GM23248 (cell line): ENCODE results near the gene IL36B. TPM values are rescaled to one million over a fixed set of nuclear protein-coding genes. Genes with fewer than 3 reads are reported as not detected.

Experiments used
- DNase-seq: peaks from one replicate; pipeline ENCODE4 v3.0.0-alpha.2; 2015
- H2AFZ ChIP-seq: fragments of 200-600 bp; sonication (generic); 2 replicates; pipeline ENCODE4 v1.6.1; 2016; ENCODE audit warnings: antibody characterized with exemption
- H3F3A ChIP-seq: fragments of 200-600 bp; sonication (generic); 2 replicates; pipeline ENCODE4 v1.6.1; 2016; ENCODE audit warnings: mild to moderate bottlenecking, antibody characterized with exemption, mixed run types; ENCODE audit not compliant: insufficient read depth
- H3K27ac ChIP-seq: fragments of 200-600 bp; sonication (generic); 2 replicates; pipeline ENCODE4 v1.5.1; 2016; ENCODE audit warnings: mild to moderate bottlenecking
- H3K27me3 ChIP-seq: fragments of 200-600 bp; sonication (generic); replicated peaks from 2 replicates; pipeline ENCODE4 v1.6.1; 2016; ENCODE audit warnings: mild to moderate bottlenecking; ENCODE audit not compliant: insufficient read depth
- H3K36me3 ChIP-seq: fragments of 200-600 bp; sonication (generic); 2 replicates; pipeline ENCODE4 v1.6.1; 2016; ENCODE audit warnings: low read depth, mild to moderate bottlenecking
- H3K4me1 ChIP-seq: fragments of 200-600 bp; sonication (generic); 2 replicates; pipeline ENCODE4 v1.6.1; 2016; ENCODE audit warnings: mild to moderate bottlenecking; ENCODE audit not compliant: insufficient read depth
- H3K4me2 ChIP-seq: fragments of 200-600 bp; sonication (generic); one replicate; pipeline ENCODE4 v1.6.1; 2016; ENCODE audit warnings: mild to moderate bottlenecking; ENCODE audit not compliant: unreplicated experiment
- H3K4me3 ChIP-seq: fragments of 200-600 bp; sonication (generic); 2 replicates; pipeline ENCODE4 v1.5.1; 2016; ENCODE audit warnings: mild to moderate bottlenecking
- H3K79me2 ChIP-seq: fragments of 200-600 bp; sonication (generic); 2 replicates; pipeline ENCODE4 v1.6.1; 2016; ENCODE audit warnings: mild to moderate bottlenecking; ENCODE audit not compliant: insufficient read depth
- H3K9ac ChIP-seq: fragments of 200-600 bp; sonication (generic); 2 replicates; pipeline ENCODE4 v1.6.1; 2016; ENCODE audit warnings: mild to moderate bottlenecking
- H3K9me2 ChIP-seq: fragments of 200-600 bp; sonication (generic); 2 replicates; pipeline ENCODE4 v1.6.1; 2016; ENCODE audit warnings: mixed run types, mild to moderate bottlenecking, moderate library complexity; ENCODE audit not compliant: insufficient read depth
- H3K9me3 ChIP-seq: fragments of 200-600 bp; sonication (generic); one replicate; pipeline ENCODE4 v1.6.1; 2017; ENCODE audit warnings: low read depth
- H4K20me1 ChIP-seq: fragments of 200-600 bp; sonication (generic); 2 replicates; pipeline ENCODE4 v1.6.0; 2016; ENCODE audit not compliant: insufficient read depth
- EZH2 ChIP-seq: fragments of 200-600 bp; sonication (generic); IDR thresholded peaks from 2 replicates; pipeline ENCODE4 v1.6.1; 2018; ENCODE audit warnings: antibody characterized with exemption, mild to moderate bottlenecking; ENCODE audit not compliant: insufficient read depth, poor library complexity, severe bottlenecking
- EZH2phosphoT487 ChIP-seq: fragments of 200-600 bp; sonication (generic); IDR thresholded peaks from 2 replicates; pipeline ENCODE4 v1.6.1; 2018; ENCODE audit warnings: antibody characterized with exemption, moderate library complexity, mild to moderate bottlenecking, low read depth; ENCODE audit not compliant: insufficient read depth
- WGBS, 2 experiments: methylation state at CpG; one replicate each; pipeline ENCODE4 v1.1.6; 2015 to 2017; ENCODE audit warnings: low lambda C conversion rate in 2 of 2, low coverage in 1 of 2; ENCODE audit errors: missing lambda C conversion rate in 2 of 2; 5-methylcytosine and 5-hydroxymethylcytosine counted together
- in situ Hi-C: fragments of 300-500 bp; cut with MboI; formaldehyde crosslinking; loops from 2 replicates; pipeline ENCODE4 v1.15.0; 2020
- polyA plus RNA-seq: library from polyadenylated mRNA; unstranded; fragments of >200 nt; fragmentation: Nextera tagmentation; extraction: Ambion mirVana; gene quantifications from 2 replicates; pipeline ENCODE4 v1.2.1, GENCODE V29; 2016
- total RNA-seq: library from RNA; depleted of rRNA; stranded (reverse); fragments of >200 nt; shearing (Covaris generic); gene quantifications from 2 replicates; pipeline ENCODE4 v1.2.3, GENCODE V29; 2014

Gene IL36B
- total and polyA plus RNA-seq, 2 experiments from 2014 or later = not detected

GRCh38 chr2:113011108-113011507, 41.6 kb downstream of the IL36B start:
- in situ Hi-C loops = no loop called here
- H3K9me2 ChIP-seq = no peaks in the 10 kb centered on the region
- H2AFZ ChIP-seq = no peak overlapping the region
- H3K36me3 ChIP-seq = no peaks in the 10 kb centered on the region
- no peak for DNase-seq
- H3K4me3 ChIP-seq = no peak overlapping the region
- H3K9ac ChIP-seq = no peak overlapping the region
- WGBS, 2 experiments = 64 to 78% methylated on average over 1 of the region's 1 CpG
- no peak for TF ChIP-seq EZH2phosphoT487
- no peak for TF ChIP-seq EZH2
- H3K9me3 ChIP-seq = no peaks in the 10 kb centered on the region
- no peaks in the 10 kb centered on the region for H3K79me2 ChIP-seq
- no peaks in the 10 kb centered on the region for H4K20me1 ChIP-seq
- no peak overlapping the region for H3K4me2 ChIP-seq
- H3F3A ChIP-seq = peaks cover 18% of the 10 kb centered on the region; the same call in 1 of the 2 replicates
- H3K27ac ChIP-seq = no peak overlapping the region
- H3K27me3 ChIP-seq = peaks cover 18% of the 10 kb centered on the region
- H3K4me1 ChIP-seq = peaks cover 16% of the 10 kb centered on the region; the same call in 1 of the 2 replicates

DNA sequence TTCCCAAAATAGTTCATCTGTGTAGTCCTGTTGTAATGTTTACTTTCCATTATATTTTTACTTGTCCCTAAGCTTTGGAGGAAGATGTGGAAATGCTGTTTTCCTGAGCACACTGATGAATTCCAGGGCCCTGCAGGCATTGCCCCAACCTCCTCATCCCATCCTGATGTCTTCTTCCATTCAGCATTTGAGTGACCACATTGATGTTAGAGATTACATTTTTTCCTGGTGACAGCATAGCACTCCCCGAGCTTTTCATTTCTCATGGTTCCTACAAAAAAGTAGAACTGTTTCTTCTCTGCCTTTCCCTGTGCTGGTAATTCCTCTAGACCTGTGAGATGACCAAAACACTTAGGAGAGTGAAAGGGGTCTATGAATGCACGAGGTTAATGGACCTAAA, 42.6 kb downstream of the IL36B start:
- no peak for TF ChIP-seq EZH2
- TF ChIP-seq EZH2phosphoT487 = no peak
- Histone ChIP-seq H3K4me3 (no peak overlapping the region), H3K9ac (no peak overlapping the region), H3K27me3 (peaks cover 18% of the 10 kb centered on the region), H2AFZ (no peak overlapping the region), H3K9me2 (no peaks in the 10 kb centered on the region), H4K20me1 (no peaks in the 10 kb centered on the region), H3K36me3 (no peaks in the 10 kb centered on the region), H3K4me2 (no peak overlapping the region), H3F3A (peaks cover 18% of the 10 kb centered on the region; the same call in 1 of the 2 replicates), H3K27ac (no peak overlapping the region), H3K4me1 (peaks cover 16% of the 10 kb centered on the region; the same call in 1 of the 2 replicates), H3K79me2 (no peaks in the 10 kb centered on the region), H3K9me3 (no peaks in the 10 kb centered on the region)
- peak; percentile 39 for DNase-seq
- 2 to 10% methylated on average over 2 of the region's 2 CpGs for WGBS, 2 experiments
- in situ Hi-C loops = no loop called here

- Histone ChIP-seq H3K4me2 (no peak overlapping the region), H3K79me2 (no peaks in the 10 kb centered on the region), H3F3A (peaks cover 18% of the 10 kb centered on the region; the same call in 1 of the 2 replicates), H4K20me1 (no peaks in the 10 kb centered on the region), H3K9me3 (no peaks in the 10 kb centered on the region), H3K4me1 (peaks cover 16% of the 10 kb centered on the region; the same call in 1 of the 2 replicates), H2AFZ (no peak overlapping the region), H3K36me3 (no peaks in the 10 kb centered on the region), H3K27ac (no peak overlapping the region), H3K9ac (no peak overlapping the region), H3K27me3 (peaks cover 18% of the 10 kb centered on the region), H3K4me3 (no peak overlapping the region), H3K9me2 (no peaks in the 10 kb centered on the region)
- in situ Hi-C loops = no loop called here
- no peak for DNase-seq
- TF ChIP-seq EZH2 (no peak), EZH2phosphoT487 (no peak)
- 0 to 23% methylated on average over 1 of the region's 1 CpG for WGBS, 2 experiments
Observed at GRCh38 chr2:113009622-113010021, 43.0 kb downstream of the IL36B start.

DNA sequence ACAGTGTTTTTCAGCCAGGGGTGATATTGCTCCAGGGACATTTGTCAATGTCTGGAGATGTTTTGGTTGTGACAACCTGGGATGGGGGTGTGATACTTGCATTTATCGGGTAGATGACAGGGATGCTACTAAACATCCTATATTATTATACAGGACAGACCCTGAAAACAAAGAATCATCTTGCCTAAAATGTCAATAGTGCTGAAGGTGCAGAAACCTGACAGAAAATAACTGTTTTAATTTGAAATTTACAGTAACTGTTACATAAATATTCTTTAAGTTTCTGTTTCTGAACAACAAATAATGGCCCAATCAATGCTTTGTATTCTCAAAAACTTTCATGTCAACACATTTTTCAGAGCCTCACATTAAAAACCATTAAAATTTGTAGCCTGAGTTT, 45.4 kb downstream of the IL36B start:
- Histone ChIP-seq H3K9me2 (no peaks in the 10 kb centered on the region), H3K27me3 (peaks cover 18% of the 10 kb centered on the region), H3K4me3 (no peak overlapping the region), H3K9me3 (no peaks in the 10 kb centered on the region), H2AFZ (no peak overlapping the region), H3F3A (peaks cover 12% of the 10 kb centered on the region; the same call in 1 of the 2 replicates), H3K4me2 (no peak overlapping the region), H4K20me1 (no peaks in the 10 kb centered on the region), H3K79me2 (no peaks in the 10 kb centered on the region), H3K9ac (no peak overlapping the region), H3K27ac (no peak overlapping the region), H3K4me1 (peaks cover 8% of the 10 kb centered on the region; the same call in 1 of the 2 replicates), H3K36me3 (no peaks in the 10 kb centered on the region)
- 33 to 38% methylated on average over 1 of the region's 1 CpG for WGBS, 2 experiments
- DNase-seq = no peak
- in situ Hi-C loops = no loop called here
- TF ChIP-seq EZH2 (no peak), EZH2phosphoT487 (no peak)

DNA sequence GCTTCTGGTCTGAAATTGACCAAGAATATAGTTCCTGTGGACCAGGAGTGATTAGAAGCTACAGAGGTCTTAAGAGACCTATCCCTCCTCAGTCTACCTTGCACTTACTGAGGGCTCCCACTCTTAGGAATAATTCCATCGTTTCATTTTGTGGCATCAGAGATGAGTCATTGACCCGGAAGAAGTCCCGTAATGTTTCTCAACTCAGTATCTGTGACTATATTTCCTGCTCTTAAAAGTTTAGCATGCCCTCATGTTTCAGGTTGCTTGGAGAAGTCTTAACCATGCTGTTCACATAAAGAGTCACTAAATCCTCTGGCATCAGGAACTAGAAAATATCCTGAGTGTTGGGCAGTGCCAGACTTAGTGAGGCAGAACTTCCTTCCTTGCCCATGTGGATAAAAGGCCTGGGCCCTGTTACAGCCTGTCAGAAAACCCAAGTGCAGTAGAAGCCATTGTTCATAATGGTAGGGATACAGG, 47.6 kb downstream of the IL36B start, which contains the start of gene IL36A:
TSS of gene IL36A (plus strand) at position 430 of the 480 bp plus-strand sequence. CDS start 413 bp downstream, outside the sequence.
- Histone ChIP-seq H3K27me3 (peaks cover 14% of the 10 kb centered on the region), H3K9me2 (no peaks in the 10 kb centered on the region), H2AFZ (no peak within 1 kb of the TSS), H4K20me1 (no peaks in the 10 kb centered on the region), H3K4me1 (0 out of 2 replicates have a peak, but pooled peaks cover 3% of the 10 kb centered on the region), H3K27ac (no peak within 1 kb of the TSS), H3F3A (peaks cover 4% of the 10 kb centered on the region; the same call in 1 of the 2 replicates), H3K4me2 (no peak within 1 kb of the TSS), H3K9ac (no peak within 1 kb of the TSS), H3K4me3 (no peak within 1 kb of the TSS), H3K36me3 (no peaks in the 10 kb centered on the region), H3K79me2 (no peaks in the 10 kb centered on the region), H3K9me3 (no peaks in the 10 kb centered on the region)
- WGBS, 2 experiments = 16 to 17% methylated on average over 3 of the region's 3 CpGs
- no peak for DNase-seq
- in situ Hi-C loops = no loop called here
- no peak for TF ChIP-seq EZH2
- TF ChIP-seq EZH2phosphoT487 = no peak
